DMS53 (cell line): ENCODE results near the gene ERCC2.
"Not testable (repeated sequence)": the region's sequence is repeated elsewhere in the genome, so short reads cannot be mapped to it uniquely, and the experiment has no call there.

Experiments
- DNase-seq: peaks from one replicate; lab custom pipeline; 2025; lab: John Stamatoyannopoulos, UW

Gene ERCC2

DNA sequence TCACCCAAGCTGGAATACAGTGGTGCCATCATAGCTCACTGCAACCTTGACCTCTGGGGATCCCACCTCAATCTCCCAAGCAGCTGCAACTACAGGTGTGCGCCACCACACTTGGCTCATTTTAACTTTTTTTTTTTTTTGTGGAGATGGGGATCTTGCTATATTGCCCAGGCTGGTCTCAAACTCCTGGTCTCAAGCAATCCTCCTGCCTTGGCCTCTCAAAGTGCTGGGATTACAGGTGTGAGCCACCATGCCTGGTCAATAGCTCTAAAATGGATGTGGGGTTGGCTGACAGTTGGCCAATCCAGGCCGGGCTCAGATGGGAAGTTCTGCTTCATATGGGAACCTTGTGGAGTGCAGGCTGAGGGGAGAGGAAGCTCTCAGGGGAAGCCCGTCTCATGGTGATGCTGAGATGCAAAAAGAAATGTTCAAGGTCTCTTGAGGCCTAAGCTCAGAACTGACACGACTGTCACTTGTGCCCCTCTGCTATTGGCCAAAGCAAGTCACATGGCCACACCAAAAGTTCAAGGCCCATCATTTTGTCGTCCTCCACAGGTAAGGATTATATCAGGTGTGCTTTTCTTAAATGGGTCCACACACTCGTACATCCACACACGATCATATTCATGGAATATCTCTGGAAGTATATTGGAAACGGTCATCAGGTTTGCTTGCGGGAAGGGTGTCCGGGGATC lies 36.6 kb downstream of the ERCC2 start:
- DNase-seq: no peak

DNA sequence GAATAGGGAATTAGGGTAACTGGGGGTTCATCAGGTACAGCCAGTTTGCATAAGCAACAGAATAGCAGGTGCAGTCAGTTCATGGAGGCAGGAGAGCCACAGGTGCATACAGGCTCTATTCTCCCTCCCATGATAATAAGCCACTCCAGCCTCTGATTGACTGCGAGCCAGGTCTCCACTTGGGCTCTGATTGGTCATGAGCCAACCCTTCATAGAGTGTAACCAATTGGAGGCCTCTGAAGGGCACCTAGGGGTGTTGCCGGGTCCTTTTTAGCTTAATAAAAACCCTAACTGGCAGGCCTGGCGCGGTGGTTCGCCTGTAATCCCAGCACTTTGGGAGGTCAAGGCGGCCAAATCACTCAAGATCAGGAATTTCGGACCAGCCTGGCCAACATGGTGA lies 39.0 kb downstream of the ERCC2 start:
- peak; percentile 91 for DNase-seq

DNA sequence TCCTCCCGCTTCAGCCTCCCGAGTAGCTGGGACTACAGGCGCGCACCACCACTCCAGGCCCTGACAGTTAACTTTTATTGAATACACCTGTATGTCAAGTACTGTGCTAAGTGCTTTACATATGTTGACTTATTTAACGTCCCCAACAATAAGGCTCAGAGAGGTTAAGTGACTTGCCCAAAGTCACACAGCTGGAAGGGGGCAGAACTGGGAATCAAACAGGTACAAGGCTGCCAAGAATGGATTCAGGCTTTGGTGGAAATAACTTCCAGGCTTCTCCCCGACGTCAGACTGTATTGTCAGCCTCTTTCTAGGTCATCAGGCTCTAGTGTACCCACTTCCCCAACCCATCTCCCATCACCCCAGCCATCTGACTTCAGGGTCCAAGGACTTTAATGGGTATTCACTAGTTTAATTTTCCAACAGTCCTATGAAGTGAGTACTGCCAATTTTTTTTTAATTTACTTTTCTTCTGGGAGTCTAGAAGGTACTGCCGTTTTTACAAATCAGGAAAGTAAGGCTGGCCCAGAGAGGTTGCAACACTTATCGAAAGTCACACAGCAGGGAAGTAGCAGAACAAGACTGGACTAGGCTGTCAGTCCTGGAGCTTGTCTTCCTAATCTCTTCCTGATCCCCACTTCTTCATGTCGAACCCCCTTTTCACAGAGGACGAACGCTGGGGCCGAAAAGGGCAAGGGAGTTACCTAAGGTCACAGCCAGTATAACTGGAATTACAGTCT lies 42.8 kb downstream of the ERCC2 start:
- DNase-seq: no peak

DNA sequence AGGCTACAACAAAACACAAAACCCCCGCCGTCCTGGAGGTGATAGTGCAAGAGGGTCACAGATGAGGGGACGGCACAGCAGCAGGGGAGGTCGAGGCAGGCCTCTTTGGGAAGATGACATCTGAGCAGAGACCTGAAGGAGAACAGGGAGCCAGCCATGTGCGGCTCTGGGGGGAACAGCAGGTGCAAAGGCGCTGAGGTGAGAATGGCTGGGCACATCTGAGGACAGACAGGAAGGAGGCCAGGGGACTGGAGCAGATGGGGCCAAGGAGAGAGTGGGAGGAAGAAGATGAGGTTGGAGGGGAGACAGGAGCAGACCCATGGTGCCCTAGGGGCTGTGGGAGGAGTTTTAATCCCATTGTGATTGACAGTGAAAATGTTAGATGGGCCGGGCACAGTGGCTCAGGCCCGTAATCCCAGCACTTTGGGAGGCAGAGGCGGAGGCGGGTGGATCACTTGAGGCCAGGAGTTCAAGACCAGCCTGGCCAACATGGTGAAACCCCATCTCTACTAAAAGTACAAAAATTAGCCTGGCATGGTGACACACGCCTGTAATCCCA lies 45.9 kb downstream of the ERCC2 start:
- DNase-seq: no peak

DNA sequence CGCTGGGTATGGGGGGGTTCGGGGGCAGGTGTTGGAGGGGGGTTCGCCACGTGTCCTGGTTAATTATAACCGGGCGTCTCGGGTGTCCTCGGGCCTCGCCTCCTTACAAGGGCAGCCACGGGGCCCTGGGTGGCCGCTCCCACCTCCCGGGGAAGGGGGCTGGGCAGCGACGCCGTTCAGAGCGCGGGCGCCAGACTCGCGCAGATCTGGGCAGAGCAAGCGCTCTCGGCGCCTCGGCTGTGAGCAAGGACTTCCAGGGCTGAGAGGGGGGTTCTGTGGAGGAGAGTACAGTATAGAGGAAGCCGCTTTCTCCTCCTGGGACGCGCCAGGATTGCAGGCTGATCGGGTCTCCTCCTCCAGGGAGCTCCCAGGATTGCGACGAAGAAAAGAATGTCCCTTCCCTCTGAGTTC lies 46.7 kb downstream of the ERCC2 start:
- DNase-seq: peak; percentile 47

DNA sequence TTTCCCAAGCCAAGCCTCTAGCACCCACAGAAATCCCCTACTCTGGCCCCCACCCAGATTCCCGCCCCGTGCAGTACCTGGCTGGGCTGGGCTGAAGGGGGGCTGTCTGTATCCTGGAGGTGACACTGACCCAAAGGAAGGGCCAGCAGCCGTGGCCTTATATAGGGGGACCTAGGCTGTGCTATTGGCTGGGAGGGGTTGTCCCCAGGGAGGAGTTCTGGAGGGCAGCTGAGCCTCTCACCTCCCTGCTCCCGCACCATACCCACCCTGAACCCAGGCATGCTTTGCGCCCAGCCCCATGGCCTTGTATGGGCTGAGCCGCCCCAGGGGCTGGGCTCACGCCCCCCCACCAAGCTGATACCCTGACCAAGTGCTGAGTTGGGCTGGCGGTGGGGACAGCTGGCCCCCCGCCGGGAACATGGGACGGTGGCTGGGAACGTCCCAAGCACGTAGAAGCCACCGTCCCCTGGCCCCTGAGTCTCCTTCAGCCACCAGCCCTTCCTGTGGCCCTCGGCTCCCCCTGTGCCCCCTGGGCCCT lies 47.6 kb downstream of the ERCC2 start, which contains the start of gene CKM:
CKM (minus strand) TSS at position 132 of the 538 bp plus-strand sequence. CDS start 3,162 bp downstream, outside the sequence.
- DNase-seq: no peak

DNA sequence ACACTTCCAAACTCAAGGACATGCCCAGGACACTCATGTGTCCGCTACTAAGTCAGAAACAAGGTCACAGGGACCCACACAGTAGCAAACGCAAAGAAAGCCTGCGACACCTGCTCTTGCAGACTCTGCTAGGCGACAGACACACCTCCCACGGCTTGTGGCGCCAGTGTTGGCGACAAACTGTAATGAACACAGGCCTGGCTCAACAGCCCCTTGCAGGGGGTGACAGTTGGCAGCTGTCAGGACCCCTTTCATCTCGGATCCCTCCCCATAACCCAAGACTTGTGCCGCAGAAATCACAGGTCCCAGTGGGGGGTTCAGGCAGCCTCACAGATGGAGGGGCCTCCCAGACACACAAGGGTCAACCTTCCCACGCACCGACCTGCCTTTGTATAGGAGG lies 48.1 kb downstream of the ERCC2 start:
- peak; percentile 68 for DNase-seq

DNA sequence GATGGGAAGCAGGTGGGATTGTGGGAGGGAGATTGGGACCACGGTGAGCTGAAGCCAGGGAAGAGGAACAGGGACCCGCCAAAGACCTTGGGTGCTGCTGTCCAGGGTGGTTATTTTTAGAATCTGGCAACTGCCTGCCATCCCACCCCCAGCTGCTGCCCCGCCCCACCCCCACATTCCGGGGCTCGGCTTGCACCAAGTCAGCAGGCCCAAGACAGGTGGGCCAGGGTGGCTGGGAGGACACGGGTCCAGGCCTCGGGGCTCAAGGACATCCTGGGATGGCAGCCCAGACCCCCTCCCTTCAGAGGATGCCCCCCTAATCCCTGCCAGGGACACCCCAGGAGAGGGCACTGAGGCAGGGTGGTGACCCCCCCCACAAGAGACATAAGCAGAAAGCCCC lies 48.5 kb downstream of the ERCC2 start:
- no peak for DNase-seq

DNA sequence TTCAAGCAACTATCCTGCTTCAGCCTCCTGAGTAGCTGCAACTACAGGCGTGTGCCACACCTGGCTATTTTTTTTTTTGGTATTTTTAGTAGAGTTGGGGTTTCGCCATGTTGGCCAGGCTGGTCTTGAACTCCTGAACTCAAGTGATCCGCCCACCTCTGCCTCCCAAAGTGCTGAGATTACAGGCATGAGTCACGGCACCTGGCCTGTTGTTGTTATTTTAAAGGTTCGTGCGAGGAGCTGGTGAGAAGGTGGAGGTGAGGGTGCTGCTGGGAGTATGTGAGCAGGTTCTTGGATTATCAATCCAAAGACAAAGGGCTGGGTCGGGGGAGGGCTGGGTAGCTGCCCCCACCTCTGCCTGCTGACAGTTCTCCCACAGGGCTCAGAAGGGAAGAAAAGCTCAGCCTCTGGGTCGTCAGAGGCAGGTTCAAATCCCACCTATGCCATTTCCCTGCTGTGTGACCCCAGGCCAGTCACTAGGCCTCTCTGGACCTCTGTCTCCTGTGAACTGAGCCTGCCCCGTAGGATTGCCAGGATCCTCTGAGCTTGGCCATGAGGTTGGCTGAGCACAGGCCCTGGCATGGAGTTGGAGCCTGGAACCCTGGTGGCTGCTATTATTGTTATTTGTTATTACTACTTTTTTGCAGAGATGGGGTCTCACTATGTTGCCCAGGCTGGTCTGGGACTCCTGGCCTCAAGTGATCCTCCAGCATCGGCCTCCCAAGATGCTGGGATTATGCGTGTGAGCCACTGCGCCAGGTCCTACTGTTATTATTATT lies 49.2 kb downstream of the ERCC2 start:
- DNase-seq: no peak

DNA sequence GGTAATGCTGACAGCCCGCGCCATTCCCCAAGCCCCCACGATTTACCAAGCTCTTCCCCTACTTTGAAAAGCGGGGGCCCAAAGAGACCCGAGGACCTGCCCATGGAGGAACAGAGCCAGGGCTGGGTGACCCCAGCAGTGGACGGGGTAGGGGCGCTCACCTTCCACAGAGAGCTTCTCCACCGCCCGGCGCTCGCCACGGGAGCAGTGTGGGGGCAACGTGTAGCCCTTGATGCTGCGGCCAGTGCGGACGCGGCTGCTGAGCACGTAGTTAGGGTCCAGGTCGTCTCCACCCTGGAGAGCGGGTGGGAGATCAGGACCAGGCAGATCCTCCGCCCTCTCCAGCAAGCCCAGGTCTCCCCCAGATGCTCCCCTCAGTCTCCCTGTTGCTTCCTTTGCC lies 55.1 kb downstream of the ERCC2 start:
- DNase-seq: no peak

DNA sequence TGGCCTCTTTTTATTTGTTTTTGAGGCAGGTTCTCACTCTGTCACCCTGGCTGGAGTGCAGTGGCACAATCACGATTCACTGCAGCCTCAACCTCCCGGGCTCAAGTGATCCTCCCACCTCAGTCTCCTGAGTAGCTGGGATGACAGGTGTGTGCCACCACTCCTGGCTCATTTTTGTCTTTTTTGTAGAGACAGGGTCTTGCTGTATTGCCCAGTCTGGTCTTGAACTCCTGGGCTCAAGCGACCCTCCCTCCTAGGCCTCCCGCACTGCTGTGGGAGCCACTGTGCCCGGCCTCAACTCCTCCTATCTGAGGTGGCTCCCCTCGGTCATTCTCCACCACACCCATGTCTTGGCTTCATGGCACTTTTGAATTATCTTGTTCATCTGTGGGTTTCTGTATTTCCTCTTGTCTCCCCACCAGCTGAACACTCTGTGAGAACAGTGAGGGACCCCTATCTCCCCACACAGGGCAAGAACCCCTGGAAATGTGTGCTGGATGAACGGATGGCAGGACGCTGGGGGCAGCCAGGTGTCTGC lies 55.6 kb downstream of the ERCC2 start:
- no peak for DNase-seq

DNA sequence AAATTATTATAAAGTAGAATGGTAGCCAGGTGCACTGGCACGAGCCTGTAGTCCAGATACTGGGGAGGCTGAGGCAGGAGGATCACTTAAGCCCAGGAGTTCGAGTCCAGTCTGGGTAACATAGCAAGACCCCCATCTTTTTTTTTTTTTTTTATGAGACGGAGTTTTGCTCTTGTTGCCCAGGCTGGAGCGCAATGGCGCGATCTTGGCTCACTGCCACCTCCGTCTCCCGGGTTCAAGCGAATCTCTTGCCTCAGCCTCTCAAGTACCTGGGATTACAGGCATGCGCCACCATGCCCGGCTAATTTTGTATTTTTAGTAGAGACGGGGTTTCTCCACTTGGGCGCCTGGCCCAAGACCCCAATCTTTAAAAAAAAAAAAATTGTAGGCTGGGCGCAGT lies 58.1 kb downstream of the ERCC2 start:
- DNase-seq: not testable (repeated sequence)

DNA sequence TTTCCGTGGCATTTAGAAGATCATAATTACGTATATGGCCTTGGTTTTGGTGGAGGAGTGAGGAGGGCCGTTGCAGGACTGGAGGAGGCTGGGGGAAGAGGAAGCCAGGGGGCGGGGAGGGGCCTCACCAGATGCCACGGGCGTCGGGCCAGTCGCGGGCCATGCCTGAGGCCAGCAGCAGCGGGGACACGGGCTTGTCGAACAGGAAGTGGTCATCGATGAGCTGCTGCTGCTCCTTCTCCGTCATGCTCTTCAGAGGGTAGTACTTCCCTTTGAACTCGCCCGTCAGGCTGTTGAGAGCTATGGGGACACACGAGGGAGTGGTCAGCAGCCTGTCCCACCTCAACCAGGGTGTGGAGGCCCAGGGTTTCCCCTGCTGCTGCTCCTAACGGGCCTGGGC lies 58.8 kb downstream of the ERCC2 start:
- peak; percentile 28 for DNase-seq

DNA sequence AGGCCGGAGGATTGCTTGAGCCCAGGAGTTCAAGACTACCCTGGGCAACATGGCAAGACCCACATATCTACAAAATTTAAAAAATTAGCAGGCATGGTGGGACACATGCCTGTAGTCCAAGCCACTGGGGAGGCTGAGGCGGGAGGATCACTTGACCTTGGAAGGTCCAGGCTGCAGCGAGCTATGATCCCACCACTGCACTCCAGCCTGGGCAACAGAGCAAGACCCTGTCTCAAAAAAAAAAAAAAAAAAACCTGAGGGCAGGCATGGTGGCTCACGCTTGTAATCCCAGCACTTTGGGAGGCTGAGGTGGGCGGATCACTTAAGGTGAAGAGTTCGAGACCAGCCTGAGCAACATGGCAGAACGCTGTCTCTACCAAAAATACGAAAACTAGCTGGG lies 61.1 kb downstream of the ERCC2 start:
- not testable (repeated sequence) for DNase-seq

DNA sequence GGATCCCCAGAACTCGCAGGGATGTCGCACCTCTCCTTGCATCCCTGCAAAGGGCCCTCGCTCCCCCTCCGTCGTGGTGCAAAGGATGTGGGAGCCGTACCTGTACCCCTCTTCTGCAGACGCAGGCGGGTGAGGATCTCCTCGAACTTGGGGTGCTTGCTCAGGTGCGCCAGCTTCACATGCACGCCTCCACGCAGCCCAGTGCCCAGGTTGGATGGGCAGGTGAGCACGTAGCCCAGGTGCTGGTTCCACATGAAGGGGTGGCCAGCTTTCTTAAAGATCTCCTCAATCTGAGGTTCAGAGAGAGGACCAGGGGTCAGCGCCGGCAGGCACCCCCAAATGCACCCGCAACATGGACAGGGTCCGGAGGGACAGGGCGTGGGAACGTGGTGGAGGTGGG lies 63.0 kb downstream of the ERCC2 start:
- no peak for DNase-seq

DNA sequence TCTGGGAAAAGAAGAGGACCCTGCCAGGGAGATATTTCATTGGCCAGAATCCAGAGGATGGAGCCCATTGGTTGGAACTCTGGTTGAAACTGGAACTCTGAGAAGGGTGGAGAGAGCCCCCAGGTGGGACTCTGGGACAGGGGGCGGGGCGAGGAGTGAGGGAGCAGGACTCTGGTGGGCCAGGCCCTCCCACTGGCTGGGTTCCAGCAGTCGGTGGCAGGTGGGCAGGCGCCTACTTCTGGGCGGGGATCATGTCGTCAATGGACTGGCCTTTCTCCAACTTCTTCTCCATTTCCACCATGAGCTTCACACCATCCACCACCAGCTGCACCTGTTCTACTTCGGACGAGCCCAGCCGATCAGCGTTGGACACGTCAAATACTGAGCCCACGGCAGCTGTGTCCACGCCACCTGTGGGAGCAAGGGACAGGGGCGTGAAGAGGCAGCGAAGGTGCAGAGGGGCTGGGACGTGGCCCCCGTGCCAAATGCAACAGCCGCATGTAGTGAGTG lies 63.8 kb downstream of the ERCC2 start:
- DNase-seq: peak; percentile 53

DNA sequence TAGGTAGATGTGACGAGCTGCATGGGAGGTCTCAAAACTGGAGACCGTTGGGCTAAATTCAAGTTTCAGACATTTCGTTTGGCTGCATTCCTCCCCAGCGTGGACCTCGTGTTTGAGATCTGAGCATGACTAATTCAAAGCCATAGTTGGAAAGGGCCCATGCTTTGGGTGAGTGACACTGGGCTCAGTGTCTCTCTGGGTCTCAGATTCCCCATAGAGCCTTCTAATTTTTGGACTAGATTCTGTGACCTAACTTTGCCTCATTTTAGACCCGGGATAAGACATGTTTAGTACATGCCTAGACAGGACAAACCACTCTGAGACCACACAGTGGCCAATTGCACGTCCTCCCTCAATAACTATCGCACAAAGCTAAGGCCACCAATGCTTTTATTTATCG lies 64.3 kb downstream of the ERCC2 start:
- DNase-seq: no peak

DNA sequence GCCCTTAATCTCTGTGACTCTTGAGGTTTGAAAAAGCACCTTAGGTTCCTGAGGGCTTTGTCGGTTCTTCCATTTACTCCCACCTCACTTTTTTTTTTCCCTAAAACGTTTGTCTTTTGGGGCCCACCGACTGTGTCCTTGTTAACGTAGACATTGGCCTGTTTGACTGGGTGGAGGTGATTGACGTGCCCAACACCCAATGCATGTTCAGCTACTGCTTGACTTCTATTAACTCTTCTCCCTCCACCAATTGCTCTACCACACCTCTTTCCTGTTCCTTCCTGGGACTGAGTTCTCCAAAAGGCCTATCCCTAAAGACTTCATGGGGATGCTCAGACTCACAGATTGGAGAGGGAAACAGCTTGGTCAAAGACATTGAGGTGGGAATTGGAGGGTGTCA lies 65.0 kb downstream of the ERCC2 start:
- no peak for DNase-seq

DNA sequence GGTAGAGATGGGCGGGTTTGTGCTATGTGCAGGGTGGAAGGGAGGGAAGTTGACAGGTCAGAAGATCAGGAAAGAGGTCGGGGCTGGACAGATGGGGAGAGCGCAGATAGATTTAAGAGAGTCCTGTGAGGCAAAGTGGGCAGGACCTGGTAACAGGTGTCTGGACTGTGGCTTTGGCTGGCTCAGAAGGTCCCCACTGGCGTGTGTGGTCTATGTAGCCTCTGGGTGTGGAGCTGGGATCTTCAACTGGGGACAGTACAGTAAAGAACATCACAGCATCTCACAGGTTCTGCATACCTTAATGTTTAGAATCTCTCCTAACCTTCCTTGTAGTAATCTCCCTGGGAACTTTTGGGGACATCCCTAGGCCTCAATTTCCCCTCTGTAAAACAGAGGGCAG lies 65.4 kb downstream of the ERCC2 start:
- DNase-seq: no peak

DNA sequence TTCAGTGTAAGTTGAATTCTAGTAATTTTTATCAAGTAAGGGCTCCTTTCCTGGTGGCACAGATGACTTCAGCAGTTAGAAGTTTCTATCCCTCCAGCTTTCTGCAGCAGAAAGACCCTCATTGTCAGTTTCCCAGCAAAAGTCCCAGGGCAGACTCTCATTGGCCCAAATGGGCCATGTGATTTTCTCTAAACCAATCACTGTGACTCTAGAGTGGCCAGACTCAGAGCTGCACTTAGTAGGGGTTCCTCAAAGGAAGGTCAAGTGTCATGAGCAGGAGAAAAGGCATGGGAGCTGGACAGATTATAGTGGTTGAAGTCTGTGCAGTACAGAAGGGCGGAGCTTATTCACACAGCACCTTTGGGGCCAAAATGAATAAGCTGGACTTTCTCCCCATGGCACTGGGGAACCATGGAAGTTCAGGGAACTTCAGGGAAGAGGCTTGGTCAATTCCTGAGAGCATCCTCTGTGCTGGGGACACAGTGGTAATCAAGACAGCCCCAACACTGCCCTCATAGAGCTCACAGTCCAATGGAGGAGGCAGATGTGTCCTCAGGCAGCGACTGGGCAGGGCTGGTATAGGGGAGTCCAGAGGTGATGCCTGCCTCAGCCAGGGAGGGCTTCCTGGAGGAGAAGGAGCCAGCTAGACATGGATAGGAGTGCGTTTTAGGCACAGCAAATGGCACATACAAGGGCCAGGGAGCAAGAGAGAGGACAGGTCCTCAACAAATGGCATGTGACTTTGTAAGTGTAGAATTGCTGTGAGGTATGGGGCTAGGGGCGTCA lies 66.0 kb downstream of the ERCC2 start:
- no peak for DNase-seq
